GM12878 (cell line): ENCODE measurements around the gene CCDC194. TPM values are rescaled to one million over a fixed set of nuclear protein-coding genes. Genes with fewer than 3 reads are reported as not detected.

ENCODE experiments used
- ATAC-seq: fragments of 200-7000 bp; cut with Tn5 transposase; 3 replicates; pipeline ENCODE4 v1.9.1; 2020; ENCODE audit warnings: mild to moderate bottlenecking, moderate library complexity
- BruUV-seq: library from RNA; stranded (reverse); fragments of 400-500 nt; replicated peaks from 2 replicates; lab custom pipeline; 2021; lab: Mats Ljungman, UMichigan
- CTCF ChIA-PET: fragments of 300-600 bp; sonication (Branson Sonifier 250); formaldehyde crosslinking; extraction: SDS; loops from one replicate; lab custom pipeline; 2021; ENCODE audit warnings: inconsistent platforms; lab: Yijun Ruan, JAX
- POLR2A ChIA-PET: fragments of 350-600 bp; formaldehyde crosslinking; extraction: SDS; loops from one replicate; lab custom pipeline; 2021; ENCODE audit warnings: inconsistent platforms; lab: Charles Lee
- RAD21 ChIA-PET: fragments of 300-600 bp; sonication (Branson Sonifier 250); formaldehyde crosslinking; loops from one replicate; lab custom pipeline; 2023; ENCODE audit warnings: antibody characterized with exemption; ENCODE audit not compliant: unreplicated experiment; lab: Charles Lee
- SMC1A ChIA-PET: fragments of 300-600 bp; sonication (Branson Sonifier 250); formaldehyde crosslinking; loops from one replicate; lab custom pipeline; 2023; ENCODE audit not compliant: unreplicated experiment, uncharacterized antibody; lab: Charles Lee
- DNase-seq: peaks from one replicate; pipeline ENCODE4 v3.0.0-alpha.2; 2011; ENCODE audit warnings: low read depth, low spot score
- FAIRE-seq: peaks from 3 replicates; lab custom pipeline; 2011; peaks lifted over from hg19 to GRCh38; lab: Jason Lieb, UNC
- H2AFZ ChIP-seq: 2 replicates; pipeline ENCODE4 v1.6.0; 2011; ENCODE audit warnings: low read depth, low read length, control low read depth; ENCODE audit not compliant: control insufficient read depth
- H3K27ac ChIP-seq: 2 replicates; pipeline ENCODE4 v1.5.1; 2011; ENCODE audit warnings: control low read depth; ENCODE audit not compliant: control insufficient read depth, insufficient read depth
- H3K27me3 ChIP-seq, 2 experiments: replicated peaks in 1 of 2; 2 replicates each; pipeline versions ENCODE4 v1.6.0 to v1.6.1; 2011; ENCODE audit warnings: low read length in 1 of 2; ENCODE audit not compliant: control insufficient read depth in 2 of 2, insufficient read depth in 2 of 2
- H3K36me3 ChIP-seq, 2 experiments: 2 replicates each; pipeline ENCODE4 v1.5.1; 2011; ENCODE audit warnings: low read length in 1 of 2; ENCODE audit not compliant: control insufficient read depth in 2 of 2, insufficient read depth in 2 of 2
- H3K4me1 ChIP-seq: 2 replicates; pipeline ENCODE4 v1.6.1; 2011; ENCODE audit warnings: mild to moderate bottlenecking, low read length, moderate library complexity, mixed read lengths; ENCODE audit not compliant: control insufficient read depth, insufficient read depth
- H3K4me2 ChIP-seq: 2 replicates; pipeline ENCODE4 v1.6.0; 2011; ENCODE audit warnings: control low read depth; ENCODE audit not compliant: control insufficient read depth, insufficient read depth
- H3K4me3 ChIP-seq: fragments of 200-600 bp; sonication (generic); 2 replicates; pipeline ENCODE4 v1.5.1; 2016
- H3K79me2 ChIP-seq: 2 replicates; pipeline ENCODE4 v1.6.0; 2011; ENCODE audit warnings: low read length; ENCODE audit not compliant: control insufficient read depth, insufficient read depth
- H3K9ac ChIP-seq: 2 replicates; pipeline ENCODE4 v1.8.0; 2011; ENCODE audit warnings: low read length, control low read depth, mixed read lengths; ENCODE audit not compliant: control insufficient read depth, insufficient read depth
- H3K9me3 ChIP-seq: replicated peaks from 3 replicates; pipeline ENCODE4 v1.5.1; 2011; ENCODE audit warnings: mild to moderate bottlenecking, low read length; ENCODE audit not compliant: control insufficient read depth, insufficient read depth
- H4K20me1 ChIP-seq: 2 replicates; pipeline ENCODE4 v1.6.0; 2011; ENCODE audit not compliant: control insufficient read depth, insufficient read depth
- ESRRA ChIP-seq: IDR thresholded peaks from 2 replicates; pipeline ENCODE4 v1.6.1; 2012; ENCODE audit warnings: mild to moderate bottlenecking, low read length, improper control_type of control experiment
- FOXM1 ChIP-seq: IDR thresholded peaks from 2 replicates; pipeline ENCODE4 v1.6.1; 2012; ENCODE audit warnings: low read depth, mild to moderate bottlenecking, inconsistent platforms, low read length, moderate library complexity
- GATAD2B ChIP-seq: fragments of 450-650 bp; conservative IDR thresholded peaks from 2 replicates; pipeline ENCODE4 v1.6.1; 2017; ENCODE audit warnings: low read depth, mild to moderate bottlenecking, moderate library complexity
- HDAC6 ChIP-seq: fragments of 200-600 bp; sonication (generic); IDR thresholded peaks from one replicate; pipeline ENCODE4 v1.8.0; 2017; ENCODE audit warnings: antibody characterized with exemption; ENCODE audit not compliant: unreplicated experiment
- IKZF1 ChIP-seq: fragments of 450-650 bp; conservative IDR thresholded peaks from 2 replicates; pipeline ENCODE4 v1.6.1; 2017; ENCODE audit warnings: antibody characterized with exemption, mild to moderate bottlenecking
- KAT2A ChIP-seq: conservative IDR thresholded peaks from 2 replicates; pipeline ENCODE4 v1.6.1; 2011; ENCODE audit warnings: low read depth, low read length; ENCODE audit not compliant: control insufficient read depth
- PML ChIP-seq: IDR thresholded peaks from 2 replicates; pipeline ENCODE4 v1.6.1; 2012; ENCODE audit warnings: low read length, inconsistent platforms
- SMAD1 ChIP-seq: fragments of 450-650 bp; IDR thresholded peaks from 2 replicates; pipeline ENCODE4 v1.6.1; 2018; ENCODE audit warnings: mild to moderate bottlenecking, low read depth; ENCODE audit not compliant: partially characterized antibody
- SMARCA5 ChIP-seq: fragments of 450-650 bp; IDR thresholded peaks from 2 replicates; pipeline ENCODE4 v1.6.1; 2017; ENCODE audit warnings: mild to moderate bottlenecking
- TARDBP ChIP-seq: IDR thresholded peaks from 2 replicates; pipeline ENCODE4 v1.6.1; 2016; ENCODE audit warnings: borderline replicate concordance
- TCF7 ChIP-seq: IDR thresholded peaks from 2 replicates; pipeline ENCODE4 v1.6.1; 2014; ENCODE audit warnings: antibody characterized with exemption, borderline replicate concordance
- ZNF622 ChIP-seq: fragments of 450-650 bp; IDR thresholded peaks from 2 replicates; pipeline ENCODE4 v1.6.1; 2017; ENCODE audit warnings: mild to moderate bottlenecking, inconsistent platforms
- WGBS: methylation state at CpG from one replicate; pipeline ENCODE4 v1.1.6; 2016; ENCODE audit warnings: low lambda C conversion rate; ENCODE audit not compliant: insufficient replicate concordance, insufficient coverage; ENCODE audit errors: missing lambda C conversion rate; 5-methylcytosine and 5-hydroxymethylcytosine counted together
- in situ Hi-C: fragments of 300-500 bp; cut with MboI; formaldehyde crosslinking; loops from 9 replicates; pipeline ENCODE4 v1.14.3; 2018; ENCODE audit warnings: mixed read lengths
- intact Hi-C: fragments of 100-400 bp; cut with micrococcal nuclease; formaldehyde crosslinking; loops from one replicate; pipeline ENCODE4 v1.14.2; 2022; ENCODE audit not compliant: unreplicated experiment
- polyA plus RNA-seq, 11 experiments: library from polyadenylated mRNA; depleted of rRNA in 4 of 11; unstranded in 6 of 11; stranded (reverse) in 5 of 11; fragments of >200 nt; fragmentation: Nextera tagmentation in 4 of 11; fragmentation: Illumina TruSeq in 1 of 11; extraction: Ambion mirVana in 4 of 11; extraction: Trizol in 1 of 11; gene quantifications; 1 replicate in 1 of 11; 2 replicates in 10 of 11; pipeline versions ENCODE4 v1.2.1 to v1.2.3, GENCODE V29; 2011 to 2016; ENCODE audit warnings: inconsistent platforms in 2 of 11, missing spikeins in 2 of 11, low read depth in 1 of 11
- total RNA-seq, 4 experiments: library from RNA; depleted of rRNA in 3 of 4; stranded (reverse); fragments of >200 nt in 3 of 4; fragmentation: Illumina TruSeq in 1 of 4; extraction: Trizol in 1 of 4; gene quantifications; 2 replicates each; pipeline versions ENCODE4 v1.2.1 to v1.2.3, GENCODE V29; 2013 to 2021
- TF ChIP-seq, protein P1 (sequence below): fragments of 450-650 bp; IDR thresholded peaks from 2 replicates; pipeline ENCODE4 v1.6.1; 2016; ENCODE audit warnings: mild to moderate bottlenecking, moderate library complexity, borderline replicate concordance
- TF ChIP-seq, protein P2 (sequence below): IDR thresholded peaks from 2 replicates; pipeline ENCODE4 v1.6.1; 2011; ENCODE audit warnings: low read depth, mild to moderate bottlenecking, low read length, moderate library complexity, borderline replicate concordance; ENCODE audit errors: extremely low read depth
- TF ChIP-seq, protein P3 (sequence below): IDR thresholded peaks from 2 replicates; pipeline ENCODE4 v1.6.1; 2011; ENCODE audit warnings: mild to moderate bottlenecking, low read depth, low read length, moderate library complexity; ENCODE audit not compliant: insufficient replicate concordance

CCDC194 gene
- total and polyA plus RNA-seq, 10 of the 15 experiments (the other 5 are each of a cell fraction or from before 2014, with no cell fraction given) = 0.07 to 3.4 (median 0.97) TPM

DNA sequence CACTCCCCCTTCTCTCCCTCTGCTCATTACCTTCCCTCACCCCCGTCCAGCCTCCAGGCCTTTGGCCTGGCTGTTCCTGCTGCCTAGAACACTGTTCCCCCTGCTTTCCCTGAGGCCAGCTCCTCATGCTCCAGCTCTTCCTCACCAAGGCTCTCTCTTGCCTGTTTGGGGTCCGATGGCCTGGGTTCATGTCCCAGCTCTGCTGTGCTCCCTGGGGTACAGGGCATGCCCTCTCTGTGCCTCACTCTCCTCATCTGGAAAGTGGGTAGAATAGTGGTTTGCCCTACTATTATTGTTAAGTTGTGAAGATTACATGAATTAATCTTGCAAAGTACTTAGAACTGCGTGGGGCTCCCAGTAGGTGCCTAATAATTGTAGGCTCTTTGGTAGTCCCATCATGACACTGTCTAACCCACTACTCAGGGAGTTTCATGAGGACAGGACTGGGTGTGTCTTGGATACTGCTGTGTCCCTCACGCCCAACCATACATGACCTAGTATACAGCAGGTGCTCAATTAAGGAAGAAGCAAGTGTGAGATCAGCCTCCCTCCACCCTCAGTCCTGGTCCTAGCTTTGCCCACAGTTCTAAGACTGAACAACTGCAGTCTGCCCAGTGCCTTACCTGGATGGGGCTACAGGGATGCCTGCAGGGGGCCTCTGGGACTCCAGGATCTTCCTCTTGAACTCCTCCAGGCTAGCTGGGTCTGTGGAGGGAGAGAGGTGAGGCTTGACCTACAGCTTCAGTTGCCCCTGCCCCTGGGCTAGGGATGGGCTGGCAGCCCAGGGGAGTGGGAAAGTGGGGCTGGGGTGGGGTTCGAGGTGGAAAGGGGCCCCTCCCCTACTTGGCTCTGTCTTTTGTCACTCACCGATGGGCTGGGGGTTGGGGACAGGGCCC is 33.8 kb downstream of the CCDC194 start (continued):
- TF ChIP-seq, protein P1, sequence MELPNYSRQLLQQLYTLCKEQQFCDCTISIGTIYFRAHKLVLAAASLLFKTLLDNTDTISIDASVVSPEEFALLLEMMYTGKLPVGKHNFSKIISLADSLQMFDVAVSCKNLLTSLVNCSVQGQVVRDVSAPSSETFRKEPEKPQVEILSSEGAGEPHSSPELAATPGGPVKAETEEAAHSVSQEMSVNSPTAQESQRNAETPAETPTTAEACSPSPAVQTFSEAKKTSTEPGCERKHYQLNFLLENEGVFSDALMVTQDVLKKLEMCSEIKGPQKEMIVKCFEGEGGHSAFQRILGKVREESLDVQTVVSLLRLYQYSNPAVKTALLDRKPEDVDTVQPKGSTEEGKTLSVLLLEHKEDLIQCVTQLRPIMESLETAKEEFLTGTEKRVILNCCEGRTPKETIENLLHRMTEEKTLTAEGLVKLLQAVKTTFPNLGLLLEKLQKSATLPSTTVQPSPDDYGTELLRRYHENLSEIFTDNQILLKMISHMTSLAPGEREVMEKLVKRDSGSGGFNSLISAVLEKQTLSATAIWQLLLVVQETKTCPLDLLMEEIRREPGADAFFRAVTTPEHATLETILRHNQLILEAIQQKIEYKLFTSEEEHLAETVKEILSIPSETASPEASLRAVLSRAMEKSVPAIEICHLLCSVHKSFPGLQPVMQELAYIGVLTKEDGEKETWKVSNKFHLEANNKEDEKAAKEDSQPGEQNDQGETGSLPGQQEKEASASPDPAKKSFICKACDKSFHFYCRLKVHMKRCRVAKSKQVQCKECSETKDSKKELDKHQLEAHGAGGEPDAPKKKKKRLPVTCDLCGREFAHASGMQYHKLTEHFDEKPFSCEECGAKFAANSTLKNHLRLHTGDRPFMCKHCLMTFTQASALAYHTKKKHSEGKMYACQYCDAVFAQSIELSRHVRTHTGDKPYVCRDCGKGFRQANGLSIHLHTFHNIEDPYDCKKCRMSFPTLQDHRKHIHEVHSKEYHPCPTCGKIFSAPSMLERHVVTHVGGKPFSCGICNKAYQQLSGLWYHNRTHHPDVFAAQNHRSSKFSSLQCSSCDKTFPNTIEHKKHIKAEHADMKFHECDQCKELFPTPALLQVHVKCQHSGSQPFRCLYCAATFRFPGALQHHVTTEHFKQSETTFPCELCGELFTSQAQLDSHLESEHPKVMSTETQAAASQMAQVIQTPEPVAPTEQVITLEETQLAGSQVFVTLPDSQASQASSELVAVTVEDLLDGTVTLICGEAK = no peak

DNA sequence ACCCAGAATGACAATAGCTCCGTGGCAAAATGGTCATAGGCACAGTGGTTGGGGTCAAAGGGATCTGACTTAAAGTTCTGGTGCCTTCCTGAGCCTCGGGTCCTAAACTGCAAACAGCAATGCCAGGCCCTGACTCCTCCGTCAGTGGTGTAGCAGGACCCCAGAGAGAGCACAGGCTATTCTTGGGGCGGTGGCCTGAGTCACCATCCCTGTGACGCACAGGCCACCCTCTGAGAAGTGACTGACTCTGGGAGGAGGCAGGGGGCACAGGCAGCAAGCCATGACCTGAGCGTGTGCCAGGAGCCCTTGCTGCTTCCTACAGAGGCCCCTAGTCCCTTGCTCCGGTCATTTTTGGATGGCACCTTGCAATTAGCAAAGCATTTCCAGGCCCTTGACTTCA is 35.6 kb downstream of the CCDC194 start:
- H3K27ac ChIP-seq = no peak overlapping the region
- intact Hi-C loops = no loop called here
- WGBS = 32% methylated on average over 7 of the region's 7 CpGs
- ChIA-PET RAD21 (no interaction called here), SMC1A (interaction anchor here (0.5 kb wide), 1 partner anchor 59 kb away, joined by 3 read pairs; no protein-coding TSS in a partner anchor), POLR2A (interaction anchor here (0.7 kb wide), 1 partner anchor 72 kb away, joined by 3 read pairs; no protein-coding TSS in a partner anchor), CTCF (interaction anchor here (1.0 to 3.0 kb wide), 3 partner anchors 9 to 36 kb away, joined by 3 to 11 read pairs (median 7); partner anchors contain the start of gene CCDC194)
- no peak overlapping the region for H3K9ac ChIP-seq
- no peak overlapping the region for H2AFZ ChIP-seq
- in situ Hi-C loops = no loop called here
- BruUV-seq = no TSS peak
- no peak for DNase-seq
- no peak overlapping the region for H3K4me2 ChIP-seq
- ATAC-seq = no peak
- H3K27me3 ChIP-seq = no peaks in the 10 kb centered on the region
- H3K36me3 ChIP-seq = no peaks in the 10 kb centered on the region
- no peaks in the 10 kb centered on the region for H3K4me1 ChIP-seq
- H3K9me3 ChIP-seq = no peaks in the 10 kb centered on the region
- FAIRE-seq = no peak
- no peaks in the 10 kb centered on the region for H3K79me2 ChIP-seq
- no peak overlapping the region for H3K4me3 ChIP-seq
- H4K20me1 ChIP-seq = no peaks in the 10 kb centered on the region
- TF ChIP-seq, protein P2, sequence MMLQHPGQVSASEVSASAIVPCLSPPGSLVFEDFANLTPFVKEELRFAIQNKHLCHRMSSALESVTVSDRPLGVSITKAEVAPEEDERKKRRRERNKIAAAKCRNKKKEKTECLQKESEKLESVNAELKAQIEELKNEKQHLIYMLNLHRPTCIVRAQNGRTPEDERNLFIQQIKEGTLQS = no peak
- no peak for TF ChIP-seq PML
- no peak for TF ChIP-seq HDAC6
- TF ChIP-seq KAT2A = no peak
- no peak for TF ChIP-seq TARDBP
- no peak for TF ChIP-seq SMARCA5
- no peak for TF ChIP-seq IKZF1
- no peak for TF ChIP-seq ZNF622
- no peak for TF ChIP-seq SMAD1
- TF ChIP-seq, protein P3, sequence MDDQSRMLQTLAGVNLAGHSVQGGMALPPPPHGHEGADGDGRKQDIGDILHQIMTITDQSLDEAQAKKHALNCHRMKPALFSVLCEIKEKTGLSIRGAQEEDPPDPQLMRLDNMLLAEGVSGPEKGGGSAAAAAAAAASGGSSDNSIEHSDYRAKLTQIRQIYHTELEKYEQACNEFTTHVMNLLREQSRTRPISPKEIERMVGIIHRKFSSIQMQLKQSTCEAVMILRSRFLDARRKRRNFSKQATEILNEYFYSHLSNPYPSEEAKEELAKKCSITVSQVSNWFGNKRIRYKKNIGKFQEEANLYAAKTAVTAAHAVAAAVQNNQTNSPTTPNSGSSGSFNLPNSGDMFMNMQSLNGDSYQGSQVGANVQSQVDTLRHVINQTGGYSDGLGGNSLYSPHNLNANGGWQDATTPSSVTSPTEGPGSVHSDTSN = no peak
- TF ChIP-seq GATAD2B = no peak
- no peak for TF ChIP-seq TCF7
- TF ChIP-seq ESRRA = no peak
- no peak for TF ChIP-seq FOXM1
